HL-60/S4 treated with phorbol 12-myristate 13-acetate at 8.2 ng/mL for 4 days and 3 days (cell line): ENCODE data around the gene TRMT61B.

ENCODE experiments used
- in situ Hi-C: fragments of 300-500 bp; cut with MboI; formaldehyde crosslinking; loops from 2 replicates; pipeline ENCODE4 v1.15.0; 2022; ENCODE audit warnings: low sequenced_read_pairs

TRMT61B gene

DNA sequence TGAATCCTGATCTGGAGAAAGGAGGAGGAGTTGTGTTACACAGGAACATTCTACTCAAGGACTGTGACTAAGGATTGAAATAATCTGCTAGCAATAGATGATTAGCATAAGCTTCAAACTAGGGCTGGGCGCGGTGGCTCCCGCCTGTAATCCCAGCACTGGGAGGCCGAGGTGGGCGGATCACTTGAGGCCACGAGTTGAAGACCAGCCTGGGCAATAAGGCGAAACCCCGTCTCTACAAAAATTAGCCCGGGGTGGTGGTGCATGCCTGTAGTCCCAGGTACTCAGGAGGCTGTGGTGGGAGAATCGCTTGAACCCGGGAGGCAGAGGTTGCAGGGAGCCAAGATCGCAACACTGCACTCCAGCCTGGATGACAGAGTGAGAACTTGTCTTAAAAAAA is 1.5 kb downstream of the TRMT61B start:
- in situ Hi-C loops: no loop called here

DNA sequence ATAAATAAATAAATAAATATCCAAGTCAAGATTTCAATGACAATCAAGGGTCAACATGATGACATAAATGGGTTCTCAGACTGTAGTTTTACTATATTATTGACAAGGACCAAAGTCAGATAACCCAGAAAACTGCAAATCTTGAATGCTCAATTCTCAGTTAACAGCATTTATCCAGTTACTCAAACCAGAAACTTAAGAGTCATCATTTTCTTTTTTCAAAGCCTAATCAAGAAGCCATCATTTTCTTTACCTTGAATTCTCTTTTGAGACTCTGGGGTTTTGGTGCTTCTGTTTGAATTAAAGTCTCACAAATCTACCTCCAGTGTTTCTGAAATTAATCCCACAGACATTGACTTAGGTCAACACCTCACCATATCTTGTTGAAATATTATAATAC is 14.1 kb downstream of the TRMT61B start:
- in situ Hi-C loops: no loop called here

DNA sequence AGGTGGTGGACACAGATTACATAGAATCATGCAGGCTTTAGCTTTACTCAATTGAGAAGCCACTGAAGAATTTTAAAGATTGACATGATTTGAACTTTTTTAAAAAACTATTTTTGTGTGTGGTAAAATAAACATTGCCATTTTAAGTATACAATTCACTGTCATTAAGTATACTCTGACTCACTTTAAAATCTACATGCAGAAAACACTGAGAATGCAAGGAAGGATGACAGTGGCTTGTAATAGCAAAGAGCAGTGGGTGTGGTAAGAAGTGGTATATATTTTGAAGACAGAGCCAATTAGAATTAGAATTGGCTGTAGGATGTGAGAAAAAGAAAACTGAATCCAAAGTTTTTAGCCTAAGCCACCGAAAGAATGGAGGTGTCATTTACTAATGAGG is 14.9 kb downstream of the TRMT61B start:
- in situ Hi-C loops: no loop called here

DNA sequence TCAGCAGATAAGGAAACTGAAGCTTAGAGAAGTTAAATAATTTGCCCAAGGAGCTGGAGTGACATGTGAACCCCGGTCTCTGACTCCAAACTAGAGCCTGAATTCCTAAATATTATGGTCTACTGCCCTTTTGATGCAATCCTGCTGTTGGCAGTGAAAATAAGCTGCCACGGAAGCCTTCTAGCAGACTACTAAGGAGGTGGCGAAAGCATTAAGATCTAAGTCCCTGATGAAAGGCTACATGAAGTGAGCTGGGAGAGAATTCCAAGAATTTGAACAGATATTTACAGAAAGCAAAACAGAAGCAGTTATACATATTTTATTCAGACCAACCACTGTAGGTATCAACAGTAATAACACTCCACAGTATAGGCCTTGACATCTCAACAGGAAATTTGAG is 28.1 kb downstream of the TRMT61B start:
- in situ Hi-C loops: no loop called here

DNA sequence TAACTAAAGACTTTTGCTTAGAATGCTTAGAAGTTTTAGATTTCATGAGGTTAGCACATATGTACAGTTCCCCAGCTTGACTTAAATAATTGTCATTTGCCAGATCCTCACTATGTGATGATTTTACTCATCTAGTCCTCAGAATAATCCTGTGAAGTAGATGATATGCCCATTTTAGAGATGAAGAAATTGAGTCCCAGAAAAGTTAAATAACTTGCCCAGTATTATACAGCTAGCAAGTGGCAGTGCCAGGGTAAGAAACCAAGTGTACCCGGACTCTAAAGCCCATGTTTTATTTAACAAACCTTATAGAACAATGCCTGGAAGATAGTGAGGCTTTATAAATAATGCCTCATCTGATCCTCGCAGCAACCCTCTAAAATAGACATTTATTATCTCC is 31.1 kb downstream of the TRMT61B start:
- in situ Hi-C loops: no loop called here

DNA sequence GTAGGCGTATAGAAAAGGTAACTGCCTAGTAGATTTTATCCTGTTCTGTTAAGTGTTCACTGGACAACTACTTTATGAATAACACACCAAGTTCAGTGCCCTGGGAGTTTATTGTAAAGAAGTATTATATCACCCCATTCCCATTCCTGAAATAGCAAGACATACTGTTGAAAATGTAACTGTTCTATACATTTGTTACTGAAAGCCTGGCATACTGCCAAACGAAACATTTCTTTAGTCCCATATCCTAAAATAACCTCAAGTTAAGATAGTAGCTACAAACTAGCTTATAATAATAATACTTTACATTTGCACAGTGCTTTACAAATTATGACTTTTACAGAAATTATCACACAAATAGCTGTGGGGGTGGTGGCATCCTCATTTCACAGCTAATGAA is 34.3 kb downstream of the TRMT61B start:
- in situ Hi-C loops: no loop called here

DNA sequence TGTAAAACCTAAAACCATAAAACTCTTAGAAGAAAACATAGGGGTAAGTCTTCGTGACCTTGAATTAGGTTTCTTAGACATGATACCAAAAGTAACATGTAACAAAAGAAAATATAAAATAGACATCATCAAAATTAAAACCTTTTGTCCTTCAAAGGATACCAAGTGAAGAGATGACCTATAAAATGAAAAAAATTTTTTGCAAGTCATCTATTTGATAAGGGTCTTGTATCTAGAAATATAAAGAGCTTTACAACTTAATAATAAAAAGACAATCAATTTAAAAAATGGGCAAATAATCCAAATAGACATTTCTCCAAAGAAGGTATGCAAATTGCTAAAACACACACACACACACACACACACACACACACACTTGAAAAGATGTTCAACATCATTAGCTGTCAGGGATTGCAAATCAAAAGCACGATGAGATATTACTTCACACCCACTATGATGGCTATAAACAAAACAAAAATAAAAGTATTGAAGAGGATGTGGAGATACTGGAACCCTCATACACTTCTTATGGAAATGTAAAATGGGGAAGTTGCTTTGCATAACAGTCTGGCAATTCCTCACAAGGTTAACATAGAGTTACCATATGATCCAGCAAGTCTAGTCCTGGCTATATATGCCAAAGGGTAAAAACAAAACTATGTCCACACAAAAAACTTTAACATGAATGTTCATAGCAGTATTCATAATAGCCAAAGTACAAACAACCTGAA is 36.2 kb downstream of the TRMT61B start:
- in situ Hi-C loops: no loop called here

DNA sequence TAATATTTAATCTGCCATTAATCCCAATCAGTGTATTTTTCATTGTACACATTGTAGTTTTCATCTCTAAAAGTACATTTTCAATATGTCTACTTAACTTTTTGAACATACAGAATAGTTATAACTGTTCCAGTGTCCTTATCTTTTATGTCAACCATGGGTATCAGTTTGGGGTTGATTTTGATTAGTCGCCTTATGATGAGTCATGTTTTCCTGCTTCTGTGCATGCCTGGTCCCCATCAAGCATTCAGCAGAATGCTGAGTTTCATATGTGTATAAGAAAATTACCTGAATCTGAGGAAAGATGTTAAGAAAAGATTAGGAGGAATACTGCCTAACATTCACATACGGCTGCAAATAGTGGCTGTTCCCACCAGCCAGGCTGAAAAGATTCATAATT is 41.7 kb downstream of the TRMT61B start:
- in situ Hi-C loops: no loop called here

DNA sequence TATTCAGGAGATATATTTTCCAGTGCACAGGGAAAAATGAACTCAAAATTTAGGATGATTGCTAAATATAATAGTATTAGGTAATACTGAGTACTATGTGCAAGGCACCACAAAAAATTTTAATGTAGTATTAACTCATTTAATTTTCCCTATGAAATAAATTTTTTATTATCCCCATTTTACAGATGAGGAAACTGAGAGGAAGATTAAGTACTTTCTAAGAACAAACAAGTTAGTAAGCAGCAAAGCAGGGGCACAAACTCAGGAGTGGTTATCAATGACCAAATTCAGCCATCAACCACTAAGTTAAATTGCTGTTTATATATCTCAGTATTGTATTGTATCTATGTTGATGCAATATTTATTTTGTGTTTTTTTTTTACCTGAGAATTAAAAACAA is 45.2 kb downstream of the TRMT61B start:
- in situ Hi-C loops: no loop called here

DNA sequence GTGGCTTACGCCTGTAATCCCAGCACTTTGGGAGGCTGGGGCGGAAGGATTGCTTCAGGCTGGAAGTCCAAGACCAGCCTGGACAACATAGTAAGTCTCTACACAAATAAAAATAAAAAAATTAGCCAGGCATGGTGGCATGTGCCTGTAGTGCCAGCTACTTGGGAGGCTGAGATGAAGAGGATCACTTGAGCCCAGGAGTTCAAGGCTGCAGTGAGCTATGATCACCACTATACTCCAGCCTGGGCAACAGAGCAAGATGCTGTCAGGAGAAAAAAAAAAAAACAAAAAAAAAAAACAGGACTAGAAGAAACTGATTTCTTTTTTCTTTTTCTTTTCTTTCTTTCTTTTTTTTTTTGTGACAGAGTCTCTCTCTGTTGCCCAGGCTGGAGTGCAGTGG is 45.9 kb downstream of the TRMT61B start:
- in situ Hi-C loops: no loop called here

DNA sequence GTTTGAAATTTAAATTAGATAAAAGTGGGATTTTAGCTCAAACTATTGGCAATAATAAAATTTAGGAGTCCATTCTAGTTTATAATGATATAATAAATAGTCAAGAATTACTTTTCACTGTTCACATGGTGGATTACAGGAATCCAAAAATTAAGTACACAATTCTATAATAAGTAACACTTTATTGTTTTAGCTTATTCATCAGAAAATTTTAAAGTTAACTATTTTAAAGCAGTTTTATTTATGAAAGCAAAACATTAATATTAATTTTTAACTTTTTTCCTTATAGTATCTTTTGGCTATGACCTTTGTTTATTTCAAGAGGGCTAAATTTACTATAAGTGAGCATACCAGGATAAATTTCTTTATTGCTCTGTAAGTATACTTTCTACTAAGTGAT is 48.1 kb downstream of the TRMT61B start:
- in situ Hi-C loops: no loop called here

DNA sequence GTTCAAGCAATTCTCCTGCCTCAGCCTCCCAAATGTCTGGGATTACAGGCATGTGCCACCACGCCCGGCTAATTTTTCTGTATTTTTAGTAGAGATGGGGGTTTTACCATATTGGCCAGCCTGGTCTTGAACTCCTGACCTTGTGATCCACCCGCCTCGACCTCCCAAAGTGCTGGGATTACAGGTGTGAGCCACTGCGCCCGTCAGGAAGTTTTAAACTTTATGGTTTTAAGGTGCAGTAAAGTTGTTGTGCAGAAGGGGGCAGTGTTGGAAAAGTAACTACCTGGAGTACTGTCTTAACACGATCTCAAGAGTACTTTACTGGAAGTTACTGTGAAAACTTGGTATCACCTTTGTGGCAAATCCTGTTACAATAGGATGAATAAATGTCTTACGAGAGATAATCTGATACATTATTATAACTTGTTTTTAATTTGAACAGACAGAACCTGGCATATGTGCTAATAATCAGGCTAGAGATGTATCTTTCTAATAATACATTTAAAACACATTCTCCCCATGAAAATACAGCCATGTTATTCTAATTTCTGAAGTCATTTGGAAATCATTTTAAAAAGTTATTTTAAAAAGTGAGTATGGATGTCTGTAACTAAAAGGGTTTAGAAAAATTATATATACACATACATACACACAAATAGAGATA is 48.7 kb downstream of the TRMT61B start:
- in situ Hi-C loops: no loop called here

DNA sequence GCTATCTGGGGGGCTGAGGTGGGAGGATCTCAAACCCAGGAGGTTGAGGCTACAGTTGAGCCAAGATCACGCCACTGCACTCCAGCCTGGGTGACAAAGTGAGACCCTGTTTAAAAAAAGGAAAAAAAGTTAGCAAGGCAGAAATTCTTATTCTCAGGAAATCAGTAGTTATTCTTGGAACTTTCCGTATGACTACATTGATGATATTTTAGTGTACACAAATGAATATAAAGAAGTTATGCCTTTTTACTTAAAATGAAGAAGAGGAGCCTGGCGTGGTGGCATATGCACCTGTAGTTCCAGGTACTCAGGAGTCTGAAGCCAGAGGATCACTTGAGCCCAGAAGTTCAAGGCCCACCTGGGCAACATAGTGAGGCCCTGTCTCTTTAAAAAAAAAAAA is 52.1 kb downstream of the TRMT61B start:
- in situ Hi-C loops: no loop called here

DNA sequence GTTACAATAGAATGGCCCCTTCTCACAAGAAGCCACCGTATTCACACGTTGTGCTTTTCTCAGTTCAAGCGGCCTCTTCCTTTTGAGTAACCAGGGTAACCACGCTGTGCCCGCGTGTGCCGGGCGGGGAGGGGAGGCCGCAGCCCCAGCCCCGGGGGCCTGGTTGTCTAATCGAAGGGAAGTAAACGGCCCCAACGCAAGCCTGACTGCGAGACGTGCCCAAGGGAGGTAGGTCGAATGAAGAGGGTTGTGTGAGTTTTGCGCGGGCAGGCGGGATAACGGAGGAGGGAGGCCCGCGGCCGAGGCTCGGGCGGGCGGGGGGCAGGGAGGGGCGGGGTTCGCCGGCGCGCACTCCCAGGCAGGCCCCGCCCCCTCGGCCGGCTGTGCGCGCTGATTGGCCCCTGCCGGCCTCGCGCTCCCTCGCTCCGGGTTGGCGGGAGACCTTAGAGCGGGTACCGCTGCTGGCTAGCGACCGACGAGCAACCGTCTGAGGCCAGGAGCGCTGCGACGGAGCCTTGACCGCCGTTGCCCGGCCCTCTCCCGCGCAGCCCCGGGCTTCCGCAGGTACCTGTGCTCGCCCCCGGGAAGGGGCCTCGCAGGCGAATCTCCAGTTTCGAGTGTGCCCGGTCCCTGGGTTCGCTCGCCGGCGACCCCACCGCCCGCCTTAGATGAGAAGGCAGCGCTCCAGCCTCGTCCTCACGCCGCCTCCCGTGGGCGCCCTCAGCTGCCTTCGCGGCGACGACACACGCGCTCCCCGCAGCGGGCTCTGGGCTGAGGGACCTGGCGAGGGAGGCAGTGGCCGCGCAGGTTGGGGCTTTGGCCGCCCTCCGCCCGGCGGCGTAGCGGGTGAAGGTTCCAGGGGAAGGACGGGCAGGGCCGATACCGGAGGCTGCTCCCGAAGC is 59.5 kb downstream of the TRMT61B start, which contains the start of gene SPDYA:
Gene SPDYA (plus strand): TSS at position 451 of the 902 bp plus-strand sequence. CDS start 5,181 bp downstream, outside the sequence.
- in situ Hi-C loops: no loop called here

DNA sequence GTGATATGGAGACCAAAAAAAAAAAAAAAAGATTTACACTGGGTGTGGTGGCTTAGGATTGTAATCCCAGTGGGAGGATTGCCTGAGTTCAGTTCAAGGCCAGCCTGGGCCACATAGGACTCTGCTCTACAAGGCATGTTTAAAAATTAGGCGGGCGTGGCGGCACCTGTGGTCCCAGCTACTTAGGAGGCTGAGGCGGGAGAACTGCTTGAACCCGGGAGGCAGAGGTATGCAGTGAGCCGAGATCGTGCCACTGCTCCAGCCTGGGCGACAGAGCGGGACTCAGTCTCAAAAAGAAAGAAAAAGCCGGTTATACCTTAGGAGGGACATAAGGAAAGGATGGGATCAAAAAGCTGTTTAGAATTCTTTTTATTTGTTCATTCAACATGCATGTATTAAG is 60.2 kb downstream of the TRMT61B start:
- in situ Hi-C loops: no loop called here

DNA sequence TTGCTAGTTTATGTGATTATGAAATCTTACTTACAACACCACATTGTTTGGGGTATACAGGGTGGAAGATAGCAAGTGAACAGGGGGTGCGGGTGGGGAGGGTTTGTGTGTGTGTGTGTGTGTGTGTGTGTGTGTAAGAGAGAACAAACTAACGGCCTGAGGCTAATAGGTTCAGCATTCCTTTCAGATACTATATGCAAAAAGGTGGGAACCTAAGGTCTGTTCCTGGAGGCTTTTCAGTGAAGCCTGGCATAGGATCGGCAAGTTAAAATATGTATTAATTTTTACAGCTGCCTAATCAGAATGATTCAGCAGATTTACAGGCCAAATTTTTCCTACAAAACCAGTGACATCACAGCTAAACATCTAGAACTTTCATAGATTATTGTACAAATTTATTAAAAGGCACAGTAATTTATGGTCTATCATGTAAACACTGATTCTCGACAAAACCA is 67.1 kb downstream of the TRMT61B start:
- in situ Hi-C loops: no loop called here

DNA sequence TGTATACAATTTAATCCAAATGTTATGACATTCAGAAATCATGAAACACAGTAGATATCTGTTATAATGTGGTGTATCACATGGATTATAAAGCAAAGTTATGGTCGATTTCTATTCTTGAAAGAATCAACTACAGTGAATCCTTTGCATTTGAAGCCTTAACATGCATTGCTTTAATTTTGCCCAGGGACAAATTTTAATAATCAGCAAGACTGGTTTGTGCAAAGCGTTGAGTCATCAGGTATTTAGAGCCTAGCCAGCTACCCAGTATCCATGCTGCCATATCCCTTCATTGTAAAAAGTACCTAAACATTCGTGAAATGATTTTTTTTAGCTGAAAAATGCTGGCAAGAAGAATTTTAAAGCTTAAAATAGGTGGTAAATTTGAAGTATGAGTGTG is 68.4 kb downstream of the TRMT61B start:
- in situ Hi-C loops: no loop called here
